PC-3 (cell line): Measurements from ENCODE around the gene IP6K1.

Experiments used
- EZH2 ChIP-seq: fragments of 300-600 bp; sonication (generic); IDR thresholded peaks from one replicate; pipeline ENCODE4 v1.6.1; 2017; ENCODE audit warnings: antibody characterized with exemption, mild to moderate bottlenecking, low read length; ENCODE audit not compliant: unreplicated experiment
- TF ChIP-seq, protein P1 (sequence below): fragments of 300-600 bp; sonication (generic); conservative IDR thresholded peaks from 2 replicates; pipeline ENCODE4 v1.5.1; 2017; ENCODE audit warnings: antibody characterized with exemption, low read depth, mild to moderate bottlenecking, low read length

DNA sequence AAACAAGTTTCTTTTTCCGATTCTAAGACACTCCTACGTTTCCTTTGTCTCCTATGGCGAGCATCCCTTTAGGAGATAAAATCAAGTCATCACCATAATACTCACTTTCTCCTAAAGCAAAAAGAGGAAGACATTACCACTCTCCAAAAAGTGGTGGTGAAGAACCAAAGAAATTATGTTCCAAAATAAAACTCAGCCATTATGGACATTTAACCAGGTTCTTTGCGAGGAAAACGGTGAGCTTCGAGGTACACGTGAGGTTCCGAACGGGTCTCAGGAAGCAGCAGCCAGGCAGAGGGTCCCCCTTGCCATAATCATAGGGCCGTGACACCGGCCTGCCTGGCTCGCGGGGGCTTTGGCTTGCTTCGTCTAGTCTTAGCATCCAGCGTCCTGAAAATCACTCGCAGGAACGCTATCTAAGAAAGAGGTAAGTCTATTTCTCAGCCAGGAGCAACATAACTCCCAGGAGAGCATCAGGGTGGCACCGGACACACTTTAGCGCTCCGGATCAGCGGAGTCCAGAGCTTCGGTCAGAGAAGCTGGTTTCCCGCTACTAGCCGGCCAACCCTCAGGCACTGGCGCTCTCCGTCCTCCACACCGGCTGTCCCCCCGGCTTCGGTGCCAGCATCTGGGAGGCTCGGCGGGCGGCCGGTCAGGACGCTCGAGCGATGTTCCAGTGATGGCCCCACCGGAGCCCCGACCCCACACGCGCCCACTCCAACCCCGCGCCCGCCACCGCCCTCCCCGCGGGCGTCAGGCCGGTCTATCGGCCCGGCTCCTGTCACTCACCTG is 581 bp downstream of the IP6K1 start:
- no peak for TF ChIP-seq EZH2
- TF ChIP-seq, protein P1, sequence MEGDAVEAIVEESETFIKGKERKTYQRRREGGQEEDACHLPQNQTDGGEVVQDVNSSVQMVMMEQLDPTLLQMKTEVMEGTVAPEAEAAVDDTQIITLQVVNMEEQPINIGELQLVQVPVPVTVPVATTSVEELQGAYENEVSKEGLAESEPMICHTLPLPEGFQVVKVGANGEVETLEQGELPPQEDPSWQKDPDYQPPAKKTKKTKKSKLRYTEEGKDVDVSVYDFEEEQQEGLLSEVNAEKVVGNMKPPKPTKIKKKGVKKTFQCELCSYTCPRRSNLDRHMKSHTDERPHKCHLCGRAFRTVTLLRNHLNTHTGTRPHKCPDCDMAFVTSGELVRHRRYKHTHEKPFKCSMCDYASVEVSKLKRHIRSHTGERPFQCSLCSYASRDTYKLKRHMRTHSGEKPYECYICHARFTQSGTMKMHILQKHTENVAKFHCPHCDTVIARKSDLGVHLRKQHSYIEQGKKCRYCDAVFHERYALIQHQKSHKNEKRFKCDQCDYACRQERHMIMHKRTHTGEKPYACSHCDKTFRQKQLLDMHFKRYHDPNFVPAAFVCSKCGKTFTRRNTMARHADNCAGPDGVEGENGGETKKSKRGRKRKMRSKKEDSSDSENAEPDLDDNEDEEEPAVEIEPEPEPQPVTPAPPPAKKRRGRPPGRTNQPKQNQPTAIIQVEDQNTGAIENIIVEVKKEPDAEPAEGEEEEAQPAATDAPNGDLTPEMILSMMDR = no peak
